H9 (cell line): ENCODE results near the gene OGDH. TPM values are rescaled to one million over a fixed set of nuclear protein-coding genes. Genes with fewer than 3 reads are reported as not detected.

Experiments used
- DNase-seq: peaks from one replicate; pipeline ENCODE4 v3.0.0-alpha.2; 2017
- H2AFZ ChIP-seq: one replicate; pipeline ENCODE4 v1.6.1; 2013; ENCODE audit warnings: mild to moderate bottlenecking, low read length, control low read depth, moderate library complexity
- H2AK5ac ChIP-seq: 2 replicates; pipeline ENCODE4 v1.6.1; 2013; ENCODE audit warnings: low read length, control low read depth, mixed read lengths; ENCODE audit not compliant: insufficient read length
- H2BK120ac ChIP-seq: one replicate; pipeline ENCODE4 v1.6.1; 2013; ENCODE audit warnings: low read depth, mild to moderate bottlenecking, low read length, control low read depth, inconsistent platforms; ENCODE audit not compliant: poor library complexity, severe bottlenecking
- H2BK12ac ChIP-seq: 2 replicates; pipeline ENCODE4 v1.6.1; 2013; ENCODE audit warnings: low read length, control low read depth, mixed read lengths, low read depth; ENCODE audit not compliant: insufficient read length
- H2BK15ac ChIP-seq: 2 replicates; pipeline ENCODE4 v1.6.1; 2013; ENCODE audit warnings: low read depth, low read length, control low read depth
- H2BK20ac ChIP-seq: one replicate; pipeline ENCODE4 v1.6.1; 2013; ENCODE audit warnings: low read depth, mild to moderate bottlenecking, low read length, control low read depth, inconsistent platforms; ENCODE audit not compliant: poor library complexity, severe bottlenecking
- H2BK5ac ChIP-seq: 2 replicates; pipeline ENCODE4 v1.6.1; 2013; ENCODE audit warnings: low read length, control low read depth, mixed read lengths; ENCODE audit not compliant: insufficient read length
- H3K14ac ChIP-seq: 2 replicates; pipeline ENCODE4 v1.6.1; 2013; ENCODE audit warnings: low read length, control low read depth; ENCODE audit not compliant: insufficient read depth
- H3K18ac ChIP-seq: 2 replicates; pipeline ENCODE4 v1.6.1; 2013; ENCODE audit warnings: low read depth, mild to moderate bottlenecking, mixed read lengths, low read length, control low read depth; ENCODE audit not compliant: insufficient read length
- H3K23ac ChIP-seq: 2 replicates; pipeline ENCODE4 v1.6.1; 2013; ENCODE audit warnings: low read length, control low read depth, mixed read lengths, low read depth; ENCODE audit not compliant: insufficient read length
- H3K23me2 ChIP-seq: 2 replicates; pipeline ENCODE4 v1.6.1; 2013; ENCODE audit warnings: low read depth, mild to moderate bottlenecking, mixed read lengths, low read length, control low read depth; ENCODE audit not compliant: insufficient read length, poor library complexity, severe bottlenecking
- H3K27ac ChIP-seq: 2 replicates; pipeline ENCODE4 v1.5.1; 2013; ENCODE audit warnings: low read length, control low read depth, mixed read lengths, low read depth; ENCODE audit not compliant: insufficient read length
- H3K27me3 ChIP-seq: 2 replicates; pipeline ENCODE4 v1.6.1; 2013; ENCODE audit warnings: low read length, control low read depth, inconsistent platforms; ENCODE audit not compliant: insufficient read depth
- H3K4ac ChIP-seq: 2 replicates; pipeline ENCODE4 v1.6.1; 2013; ENCODE audit warnings: low read depth, mild to moderate bottlenecking, control low read depth, inconsistent platforms, low read length, moderate library complexity
- H3K4me1 ChIP-seq: 2 replicates; pipeline ENCODE4 v1.6.1; 2013; ENCODE audit warnings: low read length, control low read depth, inconsistent platforms; ENCODE audit not compliant: insufficient read depth
- H3K4me2 ChIP-seq: 2 replicates; pipeline ENCODE4 v1.6.1; 2013; ENCODE audit warnings: low read length, control low read depth, mixed read lengths; ENCODE audit not compliant: insufficient read length, insufficient read depth
- H3K56ac ChIP-seq: 2 replicates; pipeline ENCODE4 v1.6.1; 2013; ENCODE audit warnings: low read depth, mild to moderate bottlenecking, mixed read lengths, low read length, control low read depth; ENCODE audit not compliant: insufficient read length
- H3K79me1 ChIP-seq: 2 replicates; pipeline ENCODE4 v1.6.1; 2013; ENCODE audit warnings: low read depth, mild to moderate bottlenecking, moderate library complexity, low read length, control low read depth, inconsistent platforms; ENCODE audit not compliant: insufficient read depth, poor library complexity, severe bottlenecking
- H3K79me2 ChIP-seq: 2 replicates; pipeline ENCODE4 v1.6.1; 2013; ENCODE audit warnings: low read length, control low read depth, inconsistent platforms; ENCODE audit not compliant: insufficient read depth
- H3K9ac ChIP-seq: 2 replicates; pipeline ENCODE4 v1.6.1; 2013; ENCODE audit warnings: low read length, control low read depth, mixed read lengths; ENCODE audit not compliant: insufficient read length; ENCODE audit errors: extremely low read depth
- H3K9me3 ChIP-seq: one replicate; pipeline ENCODE4 v1.6.1; 2013; ENCODE audit warnings: low read depth, low read length, inconsistent platforms; ENCODE audit not compliant: control insufficient read depth
- H3T11ph ChIP-seq: one replicate; pipeline ENCODE4 v1.6.1; 2013; ENCODE audit warnings: mild to moderate bottlenecking, low read length, control low read depth, inconsistent platforms
- H4K20me1 ChIP-seq: one replicate; pipeline ENCODE4 v1.6.1; 2013; ENCODE audit not compliant: control insufficient read depth, insufficient read length, insufficient read depth
- H4K5ac ChIP-seq: 2 replicates; pipeline ENCODE4 v1.6.1; 2013; ENCODE audit warnings: low read depth, mild to moderate bottlenecking, mixed read lengths, low read length, control low read depth; ENCODE audit not compliant: insufficient read length
- H4K8ac ChIP-seq: replicated peaks from 2 replicates; pipeline ENCODE4 v1.6.1; 2013; ENCODE audit warnings: low read length, control low read depth, mixed read lengths, low read depth; ENCODE audit not compliant: insufficient read length
- H4K91ac ChIP-seq: 2 replicates; pipeline ENCODE4 v1.6.1; 2013; ENCODE audit warnings: low read depth, mild to moderate bottlenecking, moderate library complexity, mixed read lengths, low read length, control low read depth; ENCODE audit not compliant: insufficient read length
- H3K27ac Mint-ChIP-seq, 3 experiments: 2 replicates in 2 of 3; 3 replicates in 1 of 3; pipeline ENCODE4 v1.8.0; 2020 to 2021; ENCODE audit warnings: mixed read lengths in 3 of 3, mild to moderate bottlenecking in 1 of 3, moderate library complexity in 1 of 3
- H3K27me3 Mint-ChIP-seq: 2 replicates; pipeline ENCODE4 v1.8.0; 2021; ENCODE audit warnings: low read depth, mild to moderate bottlenecking, moderate library complexity, mixed read lengths
- H3K36me3 Mint-ChIP-seq, 3 experiments: 2 replicates in 2 of 3; 3 replicates in 1 of 3; pipeline ENCODE4 v1.8.0; 2020 to 2021; ENCODE audit warnings: low read depth in 3 of 3, mixed read lengths in 3 of 3; ENCODE audit not compliant: insufficient read depth in 1 of 3
- H3K4me1 Mint-ChIP-seq, 2 experiments: 2 replicates each; pipeline ENCODE4 v1.8.0; 2020; ENCODE audit warnings: mixed read lengths in 2 of 2
- H3K4me3 Mint-ChIP-seq, 2 experiments: 2 replicates in 1 of 2; 3 replicates in 1 of 2; pipeline ENCODE4 v1.8.0; 2020 to 2021; ENCODE audit warnings: mild to moderate bottlenecking in 2 of 2, mixed read lengths in 2 of 2, moderate library complexity in 1 of 2
- H3K9me3 Mint-ChIP-seq, 2 experiments: 2 replicates in 1 of 2; 3 replicates in 1 of 2; pipeline ENCODE4 v1.8.0; 2020; ENCODE audit warnings: mild to moderate bottlenecking in 2 of 2, mixed read lengths in 2 of 2, moderate library complexity in 1 of 2
- CTCF ChIP-seq: fragments of 200-600 bp; sonication (generic); conservative IDR thresholded peaks from 3 replicates; pipeline ENCODE4 v1.8.0; 2021; ENCODE audit warnings: antibody characterized with exemption, mild to moderate bottlenecking
- WGBS: extraction: QIAGEN DNeasy Blood & Tissue Kit; methylation state at CpG from one replicate; pipeline ENCODE4 v1.1.7; 2013; ENCODE audit warnings: missing lambda C conversion rate, low lambda C conversion rate, mixed read lengths; ENCODE audit not compliant: insufficient read length; ENCODE audit errors: extremely low coverage; 5-methylcytosine and 5-hydroxymethylcytosine counted together
- total RNA-seq: library from RNA; stranded (reverse); gene quantifications from 2 replicates; pipeline ENCODE4 v1.2.1, GENCODE V29; 2021

OGDH gene
- total RNA-seq, 1 experiment from 2014 or later = 77.3 TPM

GRCh38 chr7:44603193-44603592 is 3.2 kb upstream of the OGDH start:
- H4K20me1 ChIP-seq = no peaks in the 10 kb centered on the region
- H3K4me1 ChIP-seq = no peaks in the 10 kb centered on the region
- H3K18ac ChIP-seq = no peak overlapping the region
- no peak overlapping the region for H2BK120ac ChIP-seq
- no peak overlapping the region for H2BK20ac ChIP-seq
- no peak overlapping the region for H4K8ac ChIP-seq
- no peak for DNase-seq
- H3K14ac ChIP-seq = no peak overlapping the region
- H3K9ac ChIP-seq = no peak overlapping the region
- H3K27me3 Mint-ChIP-seq = peaks cover 10% of the 10 kb centered on the region
- H2AK5ac ChIP-seq = no peak overlapping the region
- no peak overlapping the region for H4K5ac ChIP-seq
- no peak overlapping the region for H3K23ac ChIP-seq
- no peak overlapping the region for H3K4me2 ChIP-seq
- no peak for TF ChIP-seq CTCF
- no peak overlapping the region for H3K4me3 Mint-ChIP-seq
- H3K27me3 ChIP-seq = no peaks in the 10 kb centered on the region
- H3K23me2 ChIP-seq = peaks cover 4% of the 10 kb centered on the region
- no peak overlapping the region for H2AFZ ChIP-seq
- peaks cover 5 to 14% of the 10 kb centered on the region in 2 experiments for H3K4me1 Mint-ChIP-seq
- H3K4ac ChIP-seq = no peak overlapping the region
- H3K27ac ChIP-seq = no peak overlapping the region
- H2BK15ac ChIP-seq = no peak overlapping the region
- peaks cover under 1% of the 10 kb centered on the region for H3K79me1 ChIP-seq
- H3K27ac Mint-ChIP-seq = no peak overlapping the region; a peak in 1 of 7 replicates
- H3K79me2 ChIP-seq = peaks cover 6% of the 10 kb centered on the region; the same call in 1 of the 2 replicates
- no peak overlapping the region for H3K56ac ChIP-seq
- no CpG with 5 or more reads among the region's 6 CpGs for WGBS
- peaks cover 4 to 8% (median 6%) of the 10 kb centered on the region in 3 experiments for H3K36me3 Mint-ChIP-seq
- H3K9me3 Mint-ChIP-seq = no peaks in the 10 kb centered on the region; a peak in 1 of 5 replicates
- H2BK12ac ChIP-seq = no peak overlapping the region
- no peak overlapping the region for H3T11ph ChIP-seq
- H3K9me3 ChIP-seq = no peaks in the 10 kb centered on the region
- no peak overlapping the region for H4K91ac ChIP-seq
- H2BK5ac ChIP-seq = no peak overlapping the region
